ENCODE results near the gene NCEH1. TPM values are rescaled to one million over a fixed set of nuclear protein-coding genes. Genes with fewer than 3 reads are reported as not detected.

NCEH1 gene
- total and polyA plus RNA-seq, 9 of the 15 experiments (the other 6 are each of a cell fraction or from before 2014, with no cell fraction given), result 1.3 to 5.0 (median 2.8) TPM

- no peak for TF ChIP-seq PTTG1 (tag; IDR thresholded peaks at IDR 0.05; ENCODE audit: low read depth)
- no peak for TF ChIP-seq TEAD1 (CRISPR knock-in tag; IDR thresholded peaks at IDR 0.05)
- TF ChIP-seq AFF4 (CRISPR knock-in tag; IDR thresholded peaks at IDR 0.05), result no peak
- no peak for TF ChIP-seq POLR3G (IDR thresholded peaks at IDR 0.05; ENCODE audit: extremely low read depth, insufficient read length, insufficient replicate concordance)
- TF ChIP-seq SAFB2 (IDR thresholded peaks at IDR 0.05; ENCODE audit: borderline replicate concordance, low read depth, low read length, severe bottlenecking), result no peak
- TF ChIP-seq NCOR1 (IDR thresholded peaks at IDR 0.05), result no peak
- no peak for TF ChIP-seq STAT5B (CRISPR knock-in tag; IDR thresholded peaks at IDR 0.05)
Observed at GRCh38 chr3:172634948-172635347, 75.9 kb downstream of the NCEH1 start (continued).

DNA sequence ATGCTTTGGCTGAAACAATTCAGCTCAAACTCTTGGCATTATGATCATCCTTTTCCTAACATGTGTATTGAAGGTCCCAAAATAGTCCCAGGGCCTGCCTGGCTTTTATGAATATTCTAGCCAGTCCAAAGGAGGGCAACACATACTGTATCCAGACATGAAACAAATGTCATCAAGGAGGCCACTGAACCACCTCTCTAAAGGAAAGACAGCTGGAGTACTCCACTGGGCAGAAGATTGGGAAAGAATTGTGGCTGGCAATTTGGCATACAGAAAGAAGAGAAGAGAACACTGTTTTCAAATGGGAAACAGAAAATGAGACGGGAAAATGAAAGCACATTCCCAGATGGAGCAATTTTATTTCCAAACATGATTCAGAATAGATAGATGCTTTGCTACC is 80.6 kb downstream of the NCEH1 start:
- Histone ChIP-seq H4K20me1 (replicated peaks; ENCODE audit: control insufficient read depth, insufficient read depth, low read length) (no peaks in the 10 kb centered on the region), H3K27ac (ENCODE audit: extremely low read depth, low read depth, low read length) (no peak overlapping the region), H3K9me3 (replicated peaks; ENCODE audit: control insufficient read depth, insufficient read depth, low read depth, low read length) (no peaks in the 10 kb centered on the region), H3K36me3 (ENCODE audit: control insufficient read depth, insufficient read depth, low read length) (no peaks in the 10 kb centered on the region), H3K27me3 (ENCODE audit: control insufficient read depth in 2 of 2, insufficient read depth in 2 of 2, low read length in 2 of 2) (no peaks in the 10 kb centered on the region), H2AFZ (ENCODE audit: low read depth, low read length) (no peak overlapping the region), H3K9me1 (ENCODE audit: control insufficient read depth, insufficient read depth, low read length) (no peaks in the 10 kb centered on the region), H3K4me1 (replicated peaks in 1 of 2; ENCODE audit: control insufficient read depth in 2 of 2, insufficient read depth in 2 of 2, low read length in 2 of 2) (no peaks in the 10 kb centered on the region), H3K79me2 (ENCODE audit: control insufficient read depth, insufficient read depth, low read length) (no peaks in the 10 kb centered on the region), H3K9ac (ENCODE audit: insufficient read depth in 1 of 2, low read depth in 2 of 2, low read length in 2 of 2) (no peak overlapping the region), H3K4me3 (no peak overlapping the region), H3K4me2 (ENCODE audit: insufficient read depth, low read length) (no peak overlapping the region)
- CTCF ChIA-PET (ENCODE audit: low intra/inter-chr PET ratio), result no interaction called here
- in situ Hi-C loops (cut with MboI), result loop anchor here (25.0 kb wide), 1 partner anchor 1668 kb away; no protein-coding TSS in a partner anchor
- 73% methylated on average over 1 of the region's 1 CpG for WGBS (ENCODE audit: insufficient coverage, low coverage, missing lambda C conversion rate)
- ATAC-seq (no peak), DNase-seq (ENCODE audit: extremely low read depth in 1 of 4, low spot score in 3 of 4) (no peak), FAIRE-seq (no peak)
- no TSS peak for BruUV-seq (replicated peaks)
- intact Hi-C loops (cut with micrococcal nuclease), result no loop called here
- POLR2A ChIA-PET, result no interaction called here
- TF ChIP-seq XRCC3 (IDR thresholded peaks at IDR 0.05), result no peak
- no peak for TF ChIP-seq HCFC1 (IDR thresholded peaks at IDR 0.05; ENCODE audit: low read depth, low read length)
- no peak for TF ChIP-seq ZNF133 (CRISPR knock-in tag; IDR thresholded peaks at IDR 0.05)
- TF ChIP-seq, protein P1, sequence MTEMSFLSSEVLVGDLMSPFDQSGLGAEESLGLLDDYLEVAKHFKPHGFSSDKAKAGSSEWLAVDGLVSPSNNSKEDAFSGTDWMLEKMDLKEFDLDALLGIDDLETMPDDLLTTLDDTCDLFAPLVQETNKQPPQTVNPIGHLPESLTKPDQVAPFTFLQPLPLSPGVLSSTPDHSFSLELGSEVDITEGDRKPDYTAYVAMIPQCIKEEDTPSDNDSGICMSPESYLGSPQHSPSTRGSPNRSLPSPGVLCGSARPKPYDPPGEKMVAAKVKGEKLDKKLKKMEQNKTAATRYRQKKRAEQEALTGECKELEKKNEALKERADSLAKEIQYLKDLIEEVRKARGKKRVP (CRISPR knock-in tag; IDR thresholded peaks at IDR 0.05), result no peak
- TF ChIP-seq FOXA3 (CRISPR knock-in tag; conservative IDR thresholded peaks at IDR 0.05 in 1 of 2, IDR thresholded peaks at IDR 0.05 in 1 of 2), result no peak
- TF ChIP-seq, protein P2, sequence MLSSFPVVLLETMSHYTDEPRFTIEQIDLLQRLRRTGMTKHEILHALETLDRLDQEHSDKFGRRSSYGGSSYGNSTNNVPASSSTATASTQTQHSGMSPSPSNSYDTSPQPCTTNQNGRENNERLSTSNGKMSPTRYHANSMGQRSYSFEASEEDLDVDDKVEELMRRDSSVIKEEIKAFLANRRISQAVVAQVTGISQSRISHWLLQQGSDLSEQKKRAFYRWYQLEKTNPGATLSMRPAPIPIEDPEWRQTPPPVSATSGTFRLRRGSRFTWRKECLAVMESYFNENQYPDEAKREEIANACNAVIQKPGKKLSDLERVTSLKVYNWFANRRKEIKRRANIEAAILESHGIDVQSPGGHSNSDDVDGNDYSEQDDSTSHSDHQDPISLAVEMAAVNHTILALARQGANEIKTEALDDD (IDR thresholded peaks at IDR 0.05), result no peak
- no peak for TF ChIP-seq NR2C2 (CRISPR knock-in tag; IDR thresholded peaks at IDR 0.05)
- TF ChIP-seq NR2C2 (tag; IDR thresholded peaks at IDR 0.05), result no peak
- no peak for TF ChIP-seq SRF (CRISPR knock-in tag; IDR thresholded peaks at IDR 0.05)
